Measurements from ENCODE around the gene PSMD8.
"Not testable (repeated sequence)": the region's sequence is repeated elsewhere in the genome, so short reads cannot be mapped to it uniquely, and the experiment has no call there.

PSMD8 gene

GRCh38 chr19:38374332-38375097, at the start of gene PSMD8:
Gene PSMD8 (plus strand): TSS chr19:38374571. CDS start chr19:38374602, 31 bp downstream.
- DNase-seq: peak; percentile 98

GRCh38 chr19:38326591-38326990, 47.8 kb upstream of the PSMD8 start:
- DNase-seq: no peak

DNA sequence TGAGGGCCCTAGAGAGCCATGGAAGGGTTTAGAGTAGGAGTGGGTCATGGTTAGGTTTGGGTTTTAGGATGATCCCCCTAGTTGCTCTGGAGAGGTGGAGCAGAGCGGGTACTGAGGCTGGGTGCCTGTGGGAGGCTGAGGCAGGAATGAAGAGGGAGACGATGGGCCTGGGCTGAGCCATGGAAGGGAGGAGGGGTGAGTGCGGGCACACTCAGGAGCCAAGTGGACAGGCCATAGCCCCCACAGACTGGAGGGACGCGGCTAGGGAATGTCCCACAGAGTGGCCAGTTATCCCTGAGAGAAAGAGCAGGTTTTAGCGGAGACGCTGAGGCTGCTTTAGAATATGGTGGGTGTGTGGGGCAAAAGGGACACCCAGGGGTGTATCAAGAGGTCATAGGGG, 44.7 kb upstream of the PSMD8 start:
- DNase-seq: no peak

- DNase-seq: no peak
Observed at GRCh38 chr19:38331728-38332127, 42.6 kb upstream of the PSMD8 start.

GRCh38 chr19:38333245-38333644, 41.1 kb upstream of the PSMD8 start:
- DNase-seq: no peak

- DNase-seq: peak; percentile 93
Observed at GRCh38 chr19:38335949-38336637, 38.3 kb upstream of the PSMD8 start.

DNA sequence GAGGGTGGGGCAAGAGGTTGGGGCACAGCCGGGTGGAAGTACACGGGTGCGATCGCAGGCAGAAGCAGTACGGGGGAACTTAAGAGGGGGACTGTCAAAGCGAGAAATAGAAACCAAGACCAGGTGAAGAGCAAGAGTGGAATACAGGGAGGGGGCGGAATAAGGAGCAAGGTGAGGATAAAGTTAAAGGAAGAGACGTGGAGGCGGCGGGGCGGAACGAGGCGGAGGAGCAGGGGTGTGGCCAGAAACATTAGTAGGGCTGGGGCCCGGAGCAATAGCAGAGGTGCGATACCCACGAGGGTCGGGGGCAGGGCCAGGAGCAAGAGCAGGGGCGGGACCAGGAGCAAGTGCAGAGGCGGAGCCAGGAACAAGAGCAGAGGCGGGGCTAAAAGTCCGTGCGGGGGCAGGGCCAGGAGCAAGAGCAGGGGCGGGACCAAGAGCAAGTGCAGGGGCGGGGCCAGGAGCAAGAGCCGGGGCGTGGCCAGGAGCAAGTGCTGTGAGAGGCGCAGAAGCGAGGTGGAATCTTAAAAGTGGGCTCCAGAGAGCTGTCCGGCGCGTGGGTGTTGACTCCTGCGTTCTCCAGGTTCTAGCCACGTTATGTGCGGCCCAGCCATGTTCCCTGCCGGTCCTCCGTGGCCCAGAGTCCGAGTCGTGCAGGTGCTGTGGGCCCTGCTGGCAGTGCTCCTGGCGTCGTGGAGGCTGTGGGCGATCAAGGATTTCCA, 37.6 kb upstream of the PSMD8 start:
- peak; percentile 95 for DNase-seq

- DNase-seq: no peak
Observed at GRCh38 chr19:38337360-38337653, 37.1 kb upstream of the PSMD8 start.

GRCh38 chr19:38339011-38339410, 35.4 kb upstream of the PSMD8 start:
- not testable (repeated sequence) for DNase-seq

DNA sequence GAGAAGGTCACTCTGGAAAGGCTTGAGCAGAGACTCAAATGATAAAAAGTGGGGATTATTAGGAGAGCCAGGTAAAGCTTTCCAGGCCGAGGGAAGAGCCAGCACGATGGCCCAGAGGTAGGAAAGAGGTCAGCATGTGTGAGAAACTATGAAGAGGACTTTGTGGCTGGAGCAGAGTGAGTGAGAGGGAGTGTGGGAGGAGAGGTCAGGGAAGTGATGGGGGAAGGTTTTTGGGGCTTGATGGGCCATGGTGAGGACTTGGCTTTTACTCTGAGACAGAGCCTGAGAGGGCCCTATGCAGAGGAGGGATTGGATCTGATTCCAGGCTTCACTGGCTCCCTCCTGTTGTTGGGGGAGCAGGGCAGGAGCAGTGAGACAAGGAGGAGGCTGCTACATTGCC, 33.4 kb upstream of the PSMD8 start:
- no peak for DNase-seq

- no peak for DNase-seq
Observed at GRCh38 chr19:38346837-38347236, 27.5 kb upstream of the PSMD8 start.

DNA sequence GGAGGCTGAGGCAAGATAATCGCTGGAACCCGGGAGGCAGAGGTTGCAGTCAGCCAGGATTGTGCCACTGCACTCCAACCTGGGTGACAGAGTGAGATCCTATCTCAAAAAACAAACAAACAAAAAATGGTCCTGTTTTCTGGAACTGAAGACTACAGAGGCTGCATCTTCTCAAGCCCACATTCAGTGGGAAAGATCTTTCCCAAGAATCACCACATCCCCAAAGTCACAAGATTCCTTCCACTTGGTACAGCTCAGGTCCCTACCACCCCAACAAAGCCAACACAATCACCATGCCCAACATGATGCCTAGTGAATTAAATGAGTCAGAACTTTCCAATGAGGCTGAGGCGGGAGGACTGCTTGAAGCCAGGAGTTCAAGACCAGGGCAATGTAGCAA, 23.5 kb upstream of the PSMD8 start:
- no peak for DNase-seq

GRCh38 chr19:38351865-38352395, 22.4 kb upstream of the PSMD8 start:
- DNase-seq: no peak

DNA sequence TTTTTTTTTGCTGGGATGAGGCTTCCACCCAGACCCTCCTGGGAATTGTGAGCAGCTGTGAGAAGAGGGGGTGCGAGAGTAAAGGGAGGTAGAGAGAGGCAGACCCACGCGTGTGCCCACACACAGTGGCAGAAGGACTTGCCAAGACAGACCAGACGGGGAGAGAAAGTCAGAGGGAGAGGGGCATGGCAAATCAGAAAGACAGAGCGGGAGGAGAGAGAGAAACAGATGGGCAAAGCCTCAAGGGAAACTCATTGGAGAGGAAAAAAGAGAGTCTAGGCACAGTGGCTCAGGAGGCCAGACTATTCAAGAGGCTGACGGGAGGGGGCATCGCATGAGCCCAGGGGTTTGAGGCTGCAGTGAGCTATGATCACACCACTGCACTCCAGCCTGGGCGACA, 21.8 kb upstream of the PSMD8 start:
- no peak for DNase-seq

GRCh38 chr19:38355728-38356725, 18.3 kb upstream of the PSMD8 start:
- DNase-seq: no peak

DNA sequence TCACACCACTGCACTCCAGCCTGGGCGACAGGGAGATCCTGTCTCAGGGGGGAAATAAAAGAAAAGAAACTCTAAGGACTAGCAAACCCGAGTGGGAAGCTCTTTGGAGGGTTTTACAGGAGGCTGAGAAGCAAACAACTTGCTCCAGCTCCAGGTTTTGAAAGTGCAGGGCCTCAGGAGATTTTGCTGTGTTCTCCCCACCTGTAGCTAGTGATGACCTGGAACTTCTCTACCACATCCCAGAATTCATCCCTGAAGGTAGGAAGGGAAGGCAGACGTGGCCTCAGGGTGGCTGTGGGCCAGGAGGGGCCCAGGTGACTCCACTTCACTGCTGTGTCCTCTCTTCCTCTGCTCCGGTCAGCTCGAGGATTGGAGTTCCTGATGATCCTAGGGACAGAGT, 16.3 kb upstream of the PSMD8 start:
- no peak for DNase-seq

DNA sequence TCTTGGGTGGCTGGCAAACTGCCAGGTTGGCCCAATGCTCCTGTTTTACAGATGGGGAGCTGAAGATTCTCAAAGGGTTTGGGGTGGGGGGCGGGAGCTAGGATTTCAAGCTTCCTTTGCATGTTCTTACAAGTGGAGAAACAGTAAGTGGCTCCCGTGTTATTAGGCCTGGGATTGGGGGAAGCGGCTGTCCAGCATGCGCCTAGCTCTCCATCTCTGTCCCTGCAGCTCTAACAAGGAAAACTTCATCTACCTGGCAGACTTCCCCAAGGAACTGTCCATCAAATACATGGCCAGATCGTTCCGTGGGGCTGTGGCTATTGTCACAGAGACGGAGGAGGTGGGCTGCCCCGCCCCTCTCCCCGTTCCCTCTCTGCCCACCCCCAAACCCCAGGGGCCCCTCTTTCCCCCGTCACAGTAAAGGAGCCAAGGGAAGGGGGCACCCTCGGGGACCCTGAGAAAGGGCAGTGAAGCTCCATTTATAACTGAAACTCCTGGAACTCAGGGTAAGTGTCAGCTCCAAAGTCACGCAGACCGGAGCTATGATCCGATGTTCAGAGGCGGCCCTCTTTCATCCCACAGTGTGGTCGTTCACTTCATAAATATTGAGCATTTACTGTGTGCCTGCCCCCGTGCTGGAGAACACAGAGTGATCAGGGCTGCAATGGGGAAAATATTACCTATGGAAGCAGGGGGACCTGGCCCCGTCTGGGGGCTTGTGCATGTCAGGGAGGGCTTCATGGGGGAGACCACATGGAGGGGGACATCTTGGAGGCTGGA, 14.9 kb upstream of the PSMD8 start:
- no peak for DNase-seq

- no peak for DNase-seq
Observed at GRCh38 chr19:38360351-38360750, 14.0 kb upstream of the PSMD8 start.

GRCh38 chr19:38360839-38361631, 13.3 kb upstream of the PSMD8 start:
- DNase-seq: no peak

DNA sequence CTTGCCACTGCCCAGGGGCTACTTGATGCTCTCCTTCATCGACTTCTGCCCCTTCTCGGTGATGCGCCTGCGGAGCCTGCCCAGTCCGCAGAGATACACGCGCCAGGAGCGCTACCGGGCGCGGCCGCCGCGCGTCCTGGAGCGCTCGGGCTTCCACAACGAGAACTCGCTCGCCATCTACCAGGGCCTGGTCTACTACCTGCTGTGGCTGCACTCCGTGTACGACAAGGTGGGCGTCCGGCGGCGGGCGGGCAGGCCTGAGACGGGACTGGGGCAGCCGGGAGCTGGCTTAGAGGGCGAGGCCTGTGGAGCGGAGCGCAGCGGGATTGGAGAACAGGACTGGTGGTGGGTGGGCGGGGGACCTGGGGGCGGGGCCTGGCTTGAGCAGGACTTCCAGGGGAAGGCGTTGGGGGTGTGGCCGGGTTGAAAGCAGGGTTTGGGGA, 12.7 kb upstream of the PSMD8 start:
- DNase-seq: no peak

All from NK-92 treated with Interleukin-12 subunit alpha and Interleukin-12 subunit beta, amount 100 ng/mL, for 24 hours (cell line).